ENCODE measurements around the gene ITPR2. TPM values are rescaled to one million over a fixed set of nuclear protein-coding genes. Genes with fewer than 3 reads are reported as not detected.
"Not testable (repeated sequence)": the region's sequence is repeated elsewhere in the genome, so short reads cannot be mapped to it uniquely, and the experiment has no call there.

Gene ITPR2
- total RNA-seq, 1 donor from 2014 or later: 64.0 TPM

- no peak for TF ChIP-seq CTCF (IDR thresholded peaks at IDR 0.05)
- no peak for DNase-seq
- no peak overlapping the region for H3K27ac ChIP-seq
- ATAC-seq: no peak
- no peaks in the 10 kb centered on the region for H3K36me3 ChIP-seq
- intact Hi-C loops (cut with DNase I): no loop called here
- H3K27me3 ChIP-seq (ENCODE audit: low read depth): no peaks in the 10 kb centered on the region
- no peaks in the 10 kb centered on the region for H3K4me1 ChIP-seq
- peaks cover 7% of the 10 kb centered on the region for H3K9me3 ChIP-seq
- no peak overlapping the region for H3K4me3 ChIP-seq
These were observed 185.9 kb downstream of the ITPR2 start for GRCh38 chr12:26647088-26647487.

GRCh38 chr12:26646571-26646970 is 186.4 kb downstream of the ITPR2 start:
- TF ChIP-seq CTCF (IDR thresholded peaks at IDR 0.05): no peak
- DNase-seq (no peak), ATAC-seq (no peak)
- no peak overlapping the region for H3K27ac ChIP-seq
- H3K9me3 ChIP-seq: peaks cover 7% of the 10 kb centered on the region
- no peaks in the 10 kb centered on the region for H3K4me1 ChIP-seq
- H3K4me3 ChIP-seq: no peak overlapping the region
- no peaks in the 10 kb centered on the region for H3K27me3 ChIP-seq (ENCODE audit: low read depth)
- no peaks in the 10 kb centered on the region for H3K36me3 ChIP-seq
- intact Hi-C loops (cut with DNase I): no loop called here

GRCh38 chr12:26644376-26644775 is 188.6 kb downstream of the ITPR2 start:
- H3K27ac ChIP-seq; H3K9me3 ChIP-seq; intact Hi-C loops (cut with DNase I); H3K36me3 ChIP-seq; H3K27me3 ChIP-seq (ENCODE audit: low read depth); ATAC-seq; H3K4me1 ChIP-seq; DNase-seq; H3K4me3 ChIP-seq: not testable (repeated sequence)

- intact Hi-C loops (cut with DNase I): no loop called here
- no peak for DNase-seq
- no peak for ATAC-seq
- H3K36me3 ChIP-seq: no peaks in the 10 kb centered on the region
- H3K4me3 ChIP-seq: no peak overlapping the region
- no peaks in the 10 kb centered on the region for H3K4me1 ChIP-seq
- H3K27ac ChIP-seq: no peak overlapping the region
- no peak for TF ChIP-seq CTCF (IDR thresholded peaks at IDR 0.05)
- no peaks in the 10 kb centered on the region for H3K9me3 ChIP-seq
- no peaks in the 10 kb centered on the region for H3K27me3 ChIP-seq (ENCODE audit: low read depth)
These were observed 189.3 kb downstream of the ITPR2 start for GRCh38 chr12:26643532-26644315.

- Histone ChIP-seq H3K36me3 (no peaks in the 10 kb centered on the region), H3K4me1 (no peaks in the 10 kb centered on the region), H3K9me3 (no peaks in the 10 kb centered on the region), H3K27me3 (ENCODE audit: low read depth) (no peaks in the 10 kb centered on the region), H3K4me3 (no peak overlapping the region), H3K27ac (no peak overlapping the region)
- no peak for TF ChIP-seq CTCF (IDR thresholded peaks at IDR 0.05)
- intact Hi-C loops (cut with DNase I): no loop called here
- ATAC-seq (no peak), DNase-seq (no peak)
These were observed 190.6 kb downstream of the ITPR2 start for GRCh38 chr12:26642361-26642760.

- ATAC-seq (no peak), DNase-seq (no peak)
- TF ChIP-seq CTCF (IDR thresholded peaks at IDR 0.05): no peak
- intact Hi-C loops (cut with DNase I): no loop called here
- Histone ChIP-seq H3K27ac (no peak overlapping the region), H3K9me3 (no peaks in the 10 kb centered on the region), H3K4me3 (no peak overlapping the region), H3K27me3 (ENCODE audit: low read depth) (no peaks in the 10 kb centered on the region), H3K4me1 (no peaks in the 10 kb centered on the region), H3K36me3 (no peaks in the 10 kb centered on the region)
These were observed 196.2 kb downstream of the ITPR2 start for GRCh38 chr12:26636710-26637328.
